Suppressor macrophage treated with lipopolysaccharide for 1 hour (primary cell): ENCODE results near the gene ERICH4.
"Not testable (repeated sequence)": the region's sequence is repeated elsewhere in the genome, so short reads cannot be mapped to it uniquely, and the experiment has no call there.

Experiments used
- DNase-seq, 3 donors: peaks; one replicate each; pipeline ENCODE4 v3.0.0-alpha.2; 2020 to 2022

The ERICH4 gene, protein sequence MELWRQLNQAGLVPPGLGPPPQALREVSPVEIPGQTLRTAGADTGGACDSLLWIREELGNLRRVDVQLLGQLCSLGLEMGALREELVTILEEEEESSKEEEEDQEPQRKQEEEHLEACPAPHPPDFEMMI

DNA sequence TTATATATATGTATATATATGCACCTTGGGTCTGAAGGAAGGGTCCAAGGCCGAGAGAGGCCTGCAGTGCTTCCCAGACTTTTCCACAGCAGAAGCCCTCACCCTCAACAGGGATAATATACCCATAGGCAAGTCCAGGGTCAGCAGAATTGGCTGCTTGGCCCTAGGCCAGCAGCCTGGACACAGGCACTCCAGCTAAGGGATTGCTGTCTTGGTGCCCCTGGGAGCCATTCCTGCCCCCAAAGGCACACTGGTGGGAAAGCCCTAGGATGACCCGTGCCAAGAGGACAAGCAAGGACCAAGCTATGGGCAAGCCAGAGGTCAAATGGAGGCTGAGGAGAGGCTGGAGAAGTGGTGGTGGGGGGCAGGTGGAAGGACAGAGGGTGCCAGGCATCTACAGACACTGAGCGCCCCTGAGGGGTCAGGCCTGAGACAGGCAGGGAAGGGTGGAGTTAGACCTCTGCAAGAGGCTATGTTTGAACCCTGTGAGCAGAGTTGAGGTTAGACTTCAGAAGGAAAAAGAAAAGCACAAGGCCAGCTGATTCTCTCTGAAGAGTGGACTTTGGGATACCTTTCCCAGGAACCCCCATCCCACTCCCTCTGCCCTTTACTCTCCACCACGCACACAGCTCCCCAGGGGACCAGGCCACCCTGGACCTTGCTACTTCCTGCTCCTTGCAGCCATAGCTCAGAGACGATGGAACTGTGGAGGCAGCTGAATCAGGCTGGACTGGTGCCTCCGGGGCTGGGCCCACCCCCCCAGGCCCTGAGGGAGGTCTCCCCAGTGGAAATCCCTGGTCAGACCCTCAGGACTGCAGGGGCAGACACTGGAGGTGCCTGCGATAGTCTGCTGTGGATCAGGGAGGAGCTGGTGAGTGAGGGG, at the start of gene ERICH4:
Gene ERICH4 (plus strand): TSS at position 684 of the 883 bp plus-strand sequence. CDS start 14 bp downstream, at position 698.
- DNase-seq: no peak

DNA sequence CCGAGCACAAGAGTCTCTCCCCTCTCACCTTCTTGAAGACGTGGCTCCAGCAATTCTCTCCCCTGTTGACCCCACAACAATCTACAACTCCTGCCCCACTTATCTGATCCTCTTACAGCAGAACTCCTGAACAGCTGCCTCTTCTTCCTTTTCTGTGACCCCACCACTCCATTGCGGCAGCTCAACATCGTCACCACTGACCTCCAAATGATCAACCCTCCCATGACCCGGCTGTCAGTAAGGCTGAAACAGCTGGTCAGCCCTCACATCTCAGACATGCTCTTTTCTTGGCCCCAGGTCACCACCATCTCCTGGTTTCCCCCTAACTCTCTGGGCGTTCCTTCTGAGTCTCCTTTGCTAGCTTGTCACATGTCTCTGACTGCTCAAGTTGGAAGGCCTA, 47.6 kb upstream of the ERICH4 start:
- peak in 1 of 3 donors; percentile 14 for DNase-seq

DNA sequence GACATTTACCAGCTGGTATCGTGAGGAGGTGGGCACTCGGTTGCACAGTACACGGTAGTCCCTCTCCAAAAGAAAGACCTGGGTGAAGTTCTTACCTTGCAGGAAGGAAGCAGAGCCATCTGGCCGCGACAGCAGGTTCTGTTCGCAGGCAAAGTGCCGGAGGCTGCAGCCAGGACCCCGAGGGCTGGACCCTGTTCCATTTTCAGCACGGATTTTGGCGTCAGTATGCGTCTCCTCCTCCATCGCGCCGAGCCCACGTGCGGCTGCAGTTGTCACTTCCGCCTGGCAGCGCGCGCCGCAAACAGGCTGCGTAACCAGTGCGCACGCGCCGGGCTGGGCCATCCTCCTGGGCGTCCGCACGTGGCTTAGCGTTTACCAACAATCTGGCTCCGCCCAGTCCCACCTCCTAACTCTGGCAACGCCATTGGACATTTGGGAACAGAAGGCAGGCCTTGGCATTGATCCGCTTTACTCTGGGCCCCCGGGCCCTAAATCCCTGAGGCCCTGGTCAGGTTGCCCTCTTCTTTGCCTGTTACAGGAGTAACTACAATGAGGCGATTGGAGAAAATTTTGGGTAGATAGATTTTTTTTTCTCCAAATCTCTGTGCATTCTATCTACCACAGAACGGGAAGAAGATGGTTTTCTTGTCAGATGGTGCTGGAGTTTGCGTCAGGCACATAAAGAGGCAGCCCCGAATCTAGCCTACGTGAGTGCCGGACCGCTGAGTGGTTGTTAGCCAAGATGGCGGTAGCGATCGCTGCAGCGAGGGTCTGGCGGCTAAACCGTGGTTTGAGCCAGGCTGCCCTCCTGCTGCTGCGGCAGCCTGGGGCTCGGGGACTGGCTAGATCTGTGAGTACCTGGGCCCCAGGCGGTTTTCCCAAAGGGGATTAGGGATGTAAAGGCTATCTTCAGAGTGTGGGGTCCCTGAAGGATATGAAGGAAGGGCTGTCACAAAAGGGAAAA, 45.6 kb upstream of the ERICH4 start, which contains the start of the genes BCKDHA and EXOSC5:
Gene BCKDHA (plus strand): TSS at position 733 of the 964 bp plus-strand sequence. CDS start 10 bp downstream, at position 743.
Gene EXOSC5 (minus strand): TSS at position 274 of the 964 bp plus-strand sequence. CDS start 31 bp downstream, at position 243.
- DNase-seq: peak; percentile 100

DNA sequence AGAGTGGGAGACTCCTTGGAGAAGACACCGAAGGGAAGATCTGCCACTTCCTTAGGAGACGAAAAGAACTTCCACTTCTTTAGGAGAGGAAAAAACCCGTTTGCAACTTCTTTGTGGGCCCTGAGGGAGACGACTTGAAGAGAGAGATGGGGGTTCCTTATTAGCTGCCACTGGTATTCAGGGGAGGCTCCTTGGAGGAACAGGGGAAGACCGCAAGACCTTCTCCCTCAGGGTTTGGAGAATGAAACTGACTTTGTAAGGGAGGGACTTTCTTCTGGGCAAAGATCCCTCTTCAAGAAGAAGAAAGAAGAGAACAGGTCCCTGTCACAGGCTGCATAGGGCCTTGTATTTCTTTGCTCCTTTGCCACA, 44.9 kb upstream of the ERICH4 start:
- DNase-seq: peak in 2 of 3 donors; percentile 22 to 51

DNA sequence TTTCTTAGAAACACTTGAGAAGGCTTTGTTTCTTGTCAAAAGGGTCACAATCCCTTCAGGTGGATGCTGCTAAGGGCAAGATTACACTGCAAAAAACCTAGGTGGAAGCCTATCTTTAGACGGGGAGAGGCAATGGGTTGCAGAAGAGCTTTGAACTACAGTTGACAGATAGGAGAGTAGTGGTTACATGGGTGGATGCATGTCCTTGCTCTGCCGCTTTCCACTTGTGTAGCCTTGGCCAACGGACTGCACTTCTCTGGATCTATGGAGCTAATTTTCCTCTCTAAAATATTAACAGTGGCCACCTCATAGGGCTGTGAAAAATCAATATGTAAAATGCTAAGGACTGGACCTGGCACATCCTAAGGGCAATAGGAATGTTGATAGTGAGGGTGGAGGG, 44.4 kb upstream of the ERICH4 start:
- DNase-seq: no peak

DNA sequence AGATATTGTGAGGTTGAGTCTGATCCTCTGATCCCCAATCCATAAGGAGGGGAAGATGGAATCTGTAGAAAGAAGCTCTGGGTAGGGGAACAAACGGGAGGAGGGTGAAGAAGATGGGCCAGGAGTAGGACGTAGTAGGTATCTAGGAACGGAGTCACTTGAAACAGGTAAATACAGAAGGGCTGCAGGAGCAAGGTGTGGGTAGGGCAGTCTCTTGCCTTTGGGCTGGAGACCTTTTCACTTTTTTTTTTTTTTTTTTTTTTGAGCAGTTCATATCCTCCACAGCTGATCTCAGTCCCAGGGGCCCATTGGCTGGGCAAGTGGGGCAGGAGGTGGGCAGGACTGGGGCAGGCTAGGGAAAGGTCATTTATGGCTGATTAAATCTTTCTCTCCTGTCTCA, 43.9 kb upstream of the ERICH4 start:
- DNase-seq: no peak

DNA sequence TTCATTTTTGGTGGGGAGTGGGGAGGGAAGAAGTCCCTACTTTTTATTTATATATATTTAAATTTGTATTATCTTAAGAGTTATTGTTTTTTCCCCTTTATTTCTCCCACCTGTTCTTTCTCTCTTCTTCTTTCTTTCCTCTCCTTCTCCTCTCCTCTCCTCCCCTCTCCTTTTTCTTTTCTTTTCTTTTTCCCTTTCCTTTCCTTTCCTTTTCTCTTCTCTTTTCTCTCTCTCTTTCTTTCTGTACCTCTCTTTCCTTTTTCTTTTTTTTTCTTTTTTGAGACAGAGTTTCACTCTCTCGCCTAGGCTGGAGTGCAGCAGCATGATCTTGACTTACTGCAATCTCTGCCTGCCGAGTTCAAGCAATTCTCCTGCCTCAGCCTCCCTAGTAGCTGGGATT, 43.4 kb upstream of the ERICH4 start:
- DNase-seq: no peak

DNA sequence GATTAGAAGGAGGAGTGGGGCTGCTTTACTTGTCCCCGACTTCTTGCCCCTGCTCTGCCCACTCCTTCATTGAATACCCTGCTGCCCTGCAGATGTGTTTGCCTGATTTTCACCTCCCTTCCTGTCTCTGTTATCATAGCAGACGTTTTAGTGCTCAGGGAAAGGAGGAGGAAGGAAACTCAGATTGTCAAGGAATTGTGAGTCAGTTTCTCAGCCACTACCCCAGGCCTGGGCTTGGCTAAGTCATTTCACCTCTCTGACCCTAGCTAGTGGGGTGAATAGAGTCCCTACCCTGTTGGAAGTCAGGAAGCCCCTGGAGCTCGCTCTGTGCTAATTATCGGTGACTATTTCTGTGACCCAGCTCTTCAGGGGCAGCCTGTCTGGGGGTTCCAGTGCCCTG, 41.5 kb upstream of the ERICH4 start:
- no peak for DNase-seq

DNA sequence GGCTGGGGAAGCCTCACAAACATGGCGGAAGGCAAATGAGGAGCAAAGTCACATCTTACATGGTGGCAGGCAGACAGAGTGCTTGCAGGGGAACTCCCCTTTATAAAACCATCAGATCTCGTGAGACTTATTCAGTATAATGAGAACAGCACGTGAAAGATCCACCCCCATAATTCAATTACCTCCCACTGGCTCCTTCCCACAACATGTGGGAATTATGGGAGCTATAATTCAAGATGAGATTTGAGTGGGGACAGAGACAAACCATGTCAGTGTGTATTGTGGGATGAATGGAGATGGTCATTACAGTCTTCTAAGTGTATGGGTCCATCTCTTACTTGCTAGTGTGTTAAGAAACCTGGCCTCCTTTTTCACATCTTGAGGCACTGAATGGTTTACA, 40.9 kb upstream of the ERICH4 start:
- no peak for DNase-seq

DNA sequence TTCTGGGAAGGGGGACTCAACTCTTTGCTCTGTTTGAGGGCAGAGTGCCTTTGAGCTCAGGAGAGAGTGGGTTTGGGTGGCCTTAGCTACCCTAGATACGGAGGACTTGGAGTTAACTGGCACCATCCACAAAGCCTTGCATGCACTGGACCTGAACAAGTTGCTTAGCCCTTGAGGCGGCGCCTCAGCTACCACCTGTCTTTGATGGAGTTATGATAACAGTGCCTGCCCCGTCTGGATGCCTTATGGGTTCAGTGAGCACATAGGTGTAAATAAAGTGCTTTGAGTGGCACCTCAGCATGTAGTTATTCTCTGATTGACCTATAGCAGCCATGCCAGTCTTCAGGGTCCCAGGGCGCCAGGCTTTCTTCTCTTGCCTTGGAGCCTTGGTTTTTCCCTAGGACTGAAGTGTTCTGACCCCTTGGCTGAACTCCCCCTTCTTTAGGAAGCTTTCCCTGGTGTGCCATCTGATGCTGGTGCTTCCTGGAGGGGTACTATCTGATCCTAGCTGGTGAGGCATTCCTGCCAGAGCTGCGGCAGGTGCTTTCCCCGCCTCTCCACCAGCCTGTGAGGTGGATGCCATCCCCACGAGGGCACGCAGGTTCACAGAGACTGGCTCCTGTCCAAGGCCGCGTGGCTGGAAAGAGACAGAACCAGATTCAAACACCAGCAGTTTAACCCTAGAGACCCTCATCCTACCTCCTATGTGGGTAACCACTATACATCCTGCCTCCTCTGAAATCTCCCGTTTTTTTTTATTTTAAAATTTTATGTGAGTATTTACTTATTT, 39.6 kb upstream of the ERICH4 start:
- no peak for DNase-seq

DNA sequence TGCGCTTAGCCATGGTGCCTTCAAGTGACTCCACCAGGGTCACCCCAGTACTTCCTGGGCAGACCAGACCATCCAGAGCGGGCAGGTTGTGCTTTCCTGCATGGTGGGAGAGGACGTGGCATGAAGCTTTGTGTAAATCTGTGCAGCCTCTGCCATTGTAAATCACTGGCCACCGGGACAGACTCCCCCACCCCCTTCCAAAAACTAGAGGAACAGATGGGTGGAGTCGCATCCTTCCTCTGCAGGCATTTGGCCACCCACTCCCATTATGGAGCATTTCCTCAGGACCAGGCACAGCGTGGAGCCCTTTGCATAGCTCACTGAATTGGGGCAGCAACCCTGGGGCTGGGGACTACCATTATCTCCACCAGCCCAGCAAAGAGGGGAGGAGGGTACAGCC, 37.2 kb upstream of the ERICH4 start:
- no peak for DNase-seq

DNA sequence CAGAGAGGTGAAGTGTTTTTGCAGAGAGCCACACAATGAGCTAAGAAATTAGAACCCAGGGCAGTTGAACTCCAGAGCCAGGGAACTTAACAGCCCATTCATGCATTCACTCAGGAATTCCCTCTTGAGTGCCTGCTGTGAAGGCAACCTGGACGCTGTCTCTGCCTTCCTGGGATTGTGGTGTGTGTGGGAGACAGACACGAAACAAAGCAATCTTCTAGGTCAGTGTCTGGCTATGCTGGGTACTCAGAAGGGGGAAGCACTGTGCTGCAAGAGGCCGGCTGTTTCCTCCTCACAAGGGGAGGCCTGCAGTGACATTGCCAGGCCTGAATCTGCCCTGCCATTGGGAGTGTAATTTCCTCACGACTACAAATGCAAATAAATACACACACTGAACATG, 35.7 kb upstream of the ERICH4 start:
- peak in 2 of 3 donors; percentile 66 to 75 for DNase-seq

DNA sequence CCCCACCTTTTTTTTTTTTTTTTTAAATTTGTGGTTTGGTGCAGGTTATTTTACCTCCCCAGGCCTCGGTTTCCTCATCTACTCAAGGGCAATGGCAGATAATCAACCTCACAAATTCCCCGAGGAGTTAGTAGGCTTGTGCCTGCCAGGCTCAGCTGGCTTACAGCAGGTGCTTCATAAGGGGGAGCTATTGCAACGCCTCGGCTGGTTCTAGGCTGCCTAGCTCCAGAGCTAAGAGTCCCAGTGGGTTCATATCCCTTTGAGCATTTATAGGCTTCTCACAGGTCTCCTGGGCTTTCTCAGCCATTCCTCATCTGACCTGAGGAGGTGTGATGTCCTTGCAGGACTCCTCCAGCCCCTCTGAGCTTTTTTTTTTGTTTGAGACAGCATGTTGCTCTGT, 34.7 kb upstream of the ERICH4 start:
- DNase-seq: no peak

DNA sequence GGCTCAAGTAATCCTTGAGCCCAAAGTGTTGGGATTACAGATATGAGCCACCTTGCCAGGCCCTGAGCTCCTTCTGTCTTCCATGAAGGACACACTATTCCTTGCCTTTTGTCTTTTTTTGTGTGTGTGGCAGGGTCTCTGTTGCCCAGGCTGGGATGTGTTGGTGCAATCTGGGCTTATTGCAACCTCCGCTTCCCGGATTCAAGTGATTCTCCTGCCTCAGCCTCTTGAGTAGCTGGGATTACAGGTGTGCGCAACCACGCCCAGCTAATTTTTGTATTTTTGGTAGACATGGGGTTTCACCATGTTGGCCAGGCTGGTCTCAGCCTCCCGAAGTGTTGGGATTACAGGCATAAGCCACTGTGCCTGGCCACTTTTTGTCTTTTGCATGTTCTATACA, 34.1 kb upstream of the ERICH4 start:
- not testable (repeated sequence) for DNase-seq

DNA sequence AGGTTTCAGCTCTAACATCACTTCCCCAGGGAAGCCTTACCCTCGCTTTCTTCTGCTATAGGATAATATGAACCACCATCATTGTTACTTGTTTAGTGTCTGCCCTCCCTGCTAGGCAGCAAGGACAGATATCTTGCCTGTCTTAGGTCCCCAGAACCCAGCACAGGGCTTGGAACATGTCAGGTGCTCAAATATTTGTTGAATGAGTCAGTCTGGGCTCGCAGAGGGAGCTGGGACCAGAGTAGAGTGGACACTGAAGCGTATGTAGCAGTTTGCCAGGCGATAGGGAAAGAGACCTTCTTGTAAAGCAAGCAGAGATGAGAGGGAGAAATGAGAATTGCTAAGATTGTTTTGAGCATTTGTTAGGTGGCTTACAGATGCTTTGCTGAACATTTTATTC, 33.7 kb upstream of the ERICH4 start:
- no peak for DNase-seq

DNA sequence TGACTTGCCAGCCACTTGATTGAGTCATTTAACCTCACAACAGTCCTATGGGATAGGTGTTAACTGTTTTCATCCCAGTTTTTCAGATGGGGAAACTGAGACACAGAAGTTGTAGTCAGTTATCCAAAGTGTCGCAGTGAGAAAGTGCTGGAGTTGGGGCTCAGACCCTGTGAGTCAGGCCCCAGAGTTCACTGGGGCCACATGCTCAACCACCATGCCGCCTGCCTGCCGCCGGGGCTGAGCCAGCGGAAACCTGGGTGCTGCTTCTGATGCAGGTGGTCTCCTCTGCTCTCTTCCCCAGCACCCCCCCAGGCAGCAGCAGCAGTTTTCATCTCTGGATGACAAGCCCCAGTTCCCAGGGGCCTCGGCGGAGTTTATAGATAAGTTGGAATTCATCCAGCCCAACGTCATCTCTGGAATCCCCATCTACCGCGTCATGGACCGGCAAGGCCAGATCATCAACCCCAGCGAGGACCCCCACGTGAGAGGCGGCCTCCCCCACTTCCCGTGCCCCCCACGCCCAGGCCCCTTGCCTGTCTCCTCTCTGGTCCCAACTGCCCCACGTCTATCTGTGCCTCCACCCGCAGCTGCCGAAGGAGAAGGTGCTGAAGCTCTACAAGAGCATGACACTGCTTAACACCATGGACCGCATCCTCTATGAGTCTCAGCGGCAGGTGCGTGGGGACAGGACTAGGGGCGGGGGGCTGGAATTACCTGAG, 32.5 kb upstream of the ERICH4 start:
- no peak for DNase-seq

DNA sequence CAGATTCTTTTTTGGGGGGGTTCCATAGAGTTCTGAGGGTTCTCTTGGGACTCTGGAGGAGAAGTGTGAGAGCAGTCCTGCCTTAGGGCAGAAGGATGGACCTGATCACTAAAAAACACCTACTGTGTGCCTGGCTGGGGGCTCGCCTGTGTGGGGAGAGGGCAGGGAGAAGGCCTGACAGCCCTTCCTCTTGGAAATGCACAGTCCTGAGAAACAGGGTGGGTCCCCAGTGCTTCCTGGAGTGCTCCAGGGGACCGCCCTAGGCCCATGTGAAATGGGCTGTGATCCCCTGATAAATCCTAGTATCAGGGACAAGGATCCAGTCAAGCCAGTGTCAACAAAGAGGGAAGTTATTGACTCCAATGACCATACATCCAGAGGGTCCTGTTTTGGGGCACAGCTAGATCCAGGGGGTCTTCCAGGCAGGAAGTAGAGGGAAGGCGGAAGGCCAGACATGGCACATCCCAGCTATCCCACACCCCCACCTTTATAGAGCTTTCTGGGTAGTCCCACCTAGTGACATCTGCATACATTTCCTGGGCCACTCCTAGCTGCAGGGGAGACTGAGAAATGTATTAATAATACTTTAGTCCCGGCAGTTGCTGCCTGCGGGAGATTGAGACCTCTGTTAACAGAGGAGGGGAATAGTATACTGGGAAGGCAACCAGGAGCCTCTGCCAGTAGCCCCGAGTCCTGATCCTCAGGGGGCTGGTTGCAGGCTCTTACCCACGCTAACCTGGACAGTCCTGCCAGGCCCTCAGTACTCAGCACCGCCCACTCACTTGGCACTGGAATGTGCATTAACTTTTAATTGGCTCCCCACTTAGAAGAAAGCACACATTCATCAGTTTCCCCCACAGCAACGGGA, 31.6 kb upstream of the ERICH4 start:
- DNase-seq: no peak

DNA sequence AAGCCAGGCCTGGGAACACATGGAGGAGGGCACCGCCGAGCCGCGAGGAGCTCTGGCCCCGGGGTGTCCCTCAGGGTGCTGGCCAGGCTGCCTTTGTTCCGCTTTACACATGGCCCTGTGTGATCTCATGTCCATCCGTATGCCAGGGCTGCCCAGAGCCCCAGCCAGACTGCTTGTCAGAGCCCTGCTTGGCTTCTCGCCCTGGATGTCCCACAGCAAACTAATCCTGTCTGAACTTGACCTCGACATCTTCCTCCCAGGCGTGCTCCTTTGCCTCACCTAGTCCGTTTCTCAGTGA, 31.0 kb upstream of the ERICH4 start:
- no peak for DNase-seq

DNA sequence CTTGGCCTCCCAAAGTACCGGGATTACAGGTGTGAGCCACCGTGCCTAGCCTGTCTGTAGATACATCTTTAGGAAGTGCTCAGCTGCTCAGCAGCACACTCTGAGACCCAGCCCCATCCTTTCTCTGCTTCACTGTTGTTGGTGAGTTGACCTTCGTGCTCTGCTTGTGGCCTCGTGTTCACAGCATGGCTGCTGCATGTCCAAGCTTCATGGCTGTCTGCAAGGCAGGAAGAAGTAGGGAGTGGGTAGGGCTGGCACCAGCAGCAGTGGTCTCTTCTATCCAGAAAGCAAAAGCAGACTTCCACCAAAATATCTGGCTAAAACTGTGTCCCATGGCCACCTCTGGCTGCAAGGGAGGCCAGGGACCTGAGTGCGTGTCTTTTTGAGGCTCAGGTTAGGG, 30.0 kb upstream of the ERICH4 start:
- no peak for DNase-seq

DNA sequence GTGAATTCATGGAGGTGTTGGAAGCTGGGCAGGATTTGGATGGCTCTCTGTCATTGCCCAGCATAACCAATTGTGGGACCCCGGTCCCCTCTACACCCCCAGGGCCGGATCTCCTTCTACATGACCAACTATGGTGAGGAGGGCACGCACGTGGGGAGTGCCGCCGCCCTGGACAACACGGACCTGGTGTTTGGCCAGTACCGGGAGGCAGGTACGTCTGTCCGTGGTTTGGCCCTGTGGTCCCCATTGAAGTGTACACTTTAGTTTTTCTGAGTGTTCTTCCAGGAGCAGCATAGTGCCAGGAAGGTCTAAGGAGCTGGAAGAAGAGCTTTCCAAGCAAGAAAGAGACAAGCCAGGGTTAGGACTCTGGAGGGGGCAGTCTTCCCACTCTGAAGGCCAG, 29.0 kb upstream of the ERICH4 start:
- no peak for DNase-seq

DNA sequence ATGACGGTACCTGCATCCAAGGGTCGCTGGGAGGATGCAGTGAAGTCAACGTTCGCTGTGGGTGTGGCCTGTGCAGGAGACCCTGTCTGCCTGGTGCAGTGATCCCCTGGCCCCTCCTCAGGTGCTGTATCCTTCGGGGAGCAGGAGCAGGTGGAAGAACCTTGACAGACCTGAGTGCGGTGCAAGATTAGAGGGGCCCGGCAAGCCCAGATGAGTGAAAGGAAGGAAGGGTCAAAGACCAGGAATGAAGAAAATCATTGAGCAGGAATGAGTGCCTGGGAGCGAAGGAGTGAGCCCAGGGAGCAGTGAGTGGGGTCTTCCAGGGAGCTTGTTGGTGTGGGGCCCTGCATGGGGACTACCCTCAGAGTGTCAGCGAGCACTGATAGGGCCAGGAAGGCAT, 28.5 kb upstream of the ERICH4 start:
- no peak for DNase-seq
